ENCODE measurements around the gene KLK11.

KLK11 gene

DNA sequence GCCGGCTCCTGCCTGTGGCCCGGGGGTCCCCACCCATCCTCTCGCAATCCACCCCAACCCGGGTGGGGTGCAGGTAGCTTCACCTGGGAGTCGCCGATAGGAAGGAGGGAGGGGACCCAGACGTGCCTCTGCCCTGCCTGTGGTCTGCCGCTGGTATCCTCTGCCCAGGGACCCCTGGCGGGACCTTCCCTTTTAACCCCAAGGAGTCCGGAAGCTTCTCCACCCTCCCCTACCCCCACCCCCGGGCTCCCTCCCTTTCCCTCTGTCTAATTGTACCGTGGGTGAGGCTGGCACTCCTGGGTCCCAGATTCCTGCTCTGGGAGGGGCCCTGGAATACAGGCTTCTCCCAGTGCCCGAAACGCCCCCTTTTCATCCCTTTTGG is 6.9 kb downstream of the KLK11 start, which contains the start of gene KLK10:
TSS of gene KLK10 (minus strand) at position 166 of the 382 bp plus-strand sequence. CDS start 579 bp downstream, outside the sequence.
- Histone ChIP-seq H3K9ac (ENCODE audit: low read depth in 1 of 2, low read length in 2 of 2) (no peak within 1 kb of the TSS), H3K4me3 (ENCODE audit: low read length in 2 of 2) (peak within 1 kb of the TSS in 1 of 2 donors; percentile 30), H3K36me3 (ENCODE audit: control insufficient read depth in 2 of 2, insufficient read depth in 2 of 2, low read length in 2 of 2) (no peaks in the 10 kb centered on the region), H3K27ac (ENCODE audit: low read depth in 2 of 2, low read length in 2 of 2) (no peak within 1 kb of the TSS), H3K4me1 (ENCODE audit: control insufficient read depth in 2 of 2, insufficient read depth in 2 of 2, low read length in 2 of 2) (peaks cover 0 to 3% of the 10 kb centered on the region in 2 donors), H3K9me3 (ENCODE audit: control insufficient read depth in 2 of 2, low read length in 2 of 2) (no peaks in the 10 kb centered on the region), H3K27me3 (ENCODE audit: control insufficient read depth in 2 of 2, insufficient read depth in 2 of 2, low read length in 2 of 2) (peaks cover 19 to 29% of the 10 kb centered on the region in 2 donors)

DNA sequence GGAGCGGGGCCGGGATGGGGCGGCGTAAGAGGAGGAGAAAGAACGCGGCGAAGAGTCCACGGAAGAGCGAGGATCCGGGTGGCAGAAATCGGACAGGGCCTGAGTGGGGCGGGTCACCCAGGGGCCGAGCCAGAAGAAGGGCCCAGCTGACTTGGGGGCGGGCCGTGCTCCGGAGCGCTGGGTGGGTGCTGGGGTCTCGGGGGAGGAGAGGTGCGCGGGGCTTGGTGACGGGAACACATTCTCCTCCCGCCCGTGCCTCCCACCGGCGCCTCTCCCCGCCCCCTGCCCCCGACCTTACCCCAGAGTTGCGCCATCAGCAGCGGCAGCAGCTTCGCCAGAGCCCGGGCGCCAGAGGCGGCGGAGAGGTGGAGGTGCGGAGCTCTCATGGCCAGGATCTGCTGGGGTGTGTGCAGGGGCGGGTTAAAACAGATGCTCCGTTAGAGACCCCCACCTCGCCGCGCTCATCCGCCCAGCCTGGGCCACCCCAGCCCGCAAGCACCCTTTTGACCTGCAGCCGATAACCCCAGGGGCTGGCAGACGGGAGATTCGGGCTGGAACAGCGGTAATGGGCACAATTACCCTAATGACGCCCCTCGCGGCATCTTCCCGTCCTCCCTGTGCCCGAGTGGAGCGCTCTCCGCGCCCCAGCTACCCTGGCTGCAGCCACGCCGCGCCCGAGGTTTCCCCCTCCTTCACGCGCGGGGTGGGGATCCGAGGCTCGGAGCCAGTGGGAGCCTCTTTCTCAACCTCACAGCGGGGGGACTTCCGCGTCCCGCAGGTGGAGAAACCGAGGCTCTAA is 7.5 kb downstream of the KLK11 start:
- H3K9me3 ChIP-seq (ENCODE audit: control insufficient read depth in 2 of 2, low read length in 2 of 2) = no peaks in the 10 kb centered on the region
- peak overlapping the region in 1 of 2 donors; percentile 30 for H3K4me3 ChIP-seq (ENCODE audit: low read length in 2 of 2)
- H3K36me3 ChIP-seq (ENCODE audit: control insufficient read depth in 2 of 2, insufficient read depth in 2 of 2, low read length in 2 of 2) = no peaks in the 10 kb centered on the region
- peaks cover 0 to 3% of the 10 kb centered on the region in 2 donors for H3K4me1 ChIP-seq (ENCODE audit: control insufficient read depth in 2 of 2, insufficient read depth in 2 of 2, low read length in 2 of 2)
- H3K9ac ChIP-seq (ENCODE audit: low read depth in 1 of 2, low read length in 2 of 2) = no peak overlapping the region
- peaks cover 25 to 29% of the 10 kb centered on the region in 2 donors for H3K27me3 ChIP-seq (ENCODE audit: control insufficient read depth in 2 of 2, insufficient read depth in 2 of 2, low read length in 2 of 2)
- no peak overlapping the region for H3K27ac ChIP-seq (ENCODE audit: low read depth in 2 of 2, low read length in 2 of 2)

DNA sequence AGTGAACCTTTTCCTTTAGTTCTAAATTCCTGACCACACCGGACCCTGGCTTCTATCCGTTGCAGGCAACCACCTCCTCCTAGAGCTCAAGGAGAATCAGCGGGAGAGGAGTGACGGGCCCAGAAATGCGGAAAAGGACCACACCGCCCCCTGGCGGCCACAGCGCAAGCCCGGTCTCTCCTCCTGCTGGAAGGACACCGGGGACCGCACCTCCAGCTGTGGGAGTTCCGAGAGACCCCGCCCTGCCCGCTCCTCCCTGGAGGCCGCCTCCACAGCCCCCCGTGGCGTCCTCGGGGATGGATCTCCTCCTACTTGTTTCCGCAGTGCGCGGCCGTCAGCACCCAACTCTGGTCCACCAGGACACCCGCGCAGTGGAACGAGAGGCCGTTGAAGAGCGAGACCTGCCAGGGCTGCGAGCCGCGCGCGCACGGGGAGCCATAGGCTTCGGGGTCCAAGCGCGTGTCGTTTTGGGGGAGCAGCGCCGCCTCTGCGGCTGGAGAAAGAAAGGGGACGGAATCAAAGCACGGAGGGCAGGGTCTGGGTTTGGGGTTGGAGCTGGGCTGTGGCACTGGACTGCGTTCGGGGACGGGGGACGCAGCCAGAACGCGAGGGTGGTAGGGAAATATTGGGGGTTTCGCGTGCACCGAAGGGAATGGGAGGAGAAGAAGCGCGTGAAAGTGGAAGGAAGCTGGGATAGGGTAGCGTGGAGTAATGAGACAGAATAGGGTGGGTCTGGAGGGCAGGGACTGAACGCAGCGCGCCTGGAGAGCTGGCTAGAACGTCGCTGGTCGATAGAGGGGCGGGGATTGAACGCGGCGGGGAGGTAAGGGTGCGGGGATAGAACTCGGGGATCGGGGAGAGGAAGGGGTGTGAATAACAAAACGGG is 9.4 kb downstream of the KLK11 start:
- Histone ChIP-seq H3K27ac (ENCODE audit: low read depth in 2 of 2, low read length in 2 of 2) (no peak overlapping the region), H3K27me3 (ENCODE audit: control insufficient read depth in 2 of 2, insufficient read depth in 2 of 2, low read length in 2 of 2) (peaks cover 26 to 28% of the 10 kb centered on the region in 2 donors), H3K4me1 (ENCODE audit: control insufficient read depth in 2 of 2, insufficient read depth in 2 of 2, low read length in 2 of 2) (peaks cover 0 to 3% of the 10 kb centered on the region in 2 donors), H3K36me3 (ENCODE audit: control insufficient read depth in 2 of 2, insufficient read depth in 2 of 2, low read length in 2 of 2) (no peaks in the 10 kb centered on the region), H3K4me3 (ENCODE audit: low read length in 2 of 2) (no peak overlapping the region), H3K9ac (ENCODE audit: low read depth in 1 of 2, low read length in 2 of 2) (no peak overlapping the region), H3K9me3 (ENCODE audit: control insufficient read depth in 2 of 2, low read length in 2 of 2) (no peaks in the 10 kb centered on the region)

DNA sequence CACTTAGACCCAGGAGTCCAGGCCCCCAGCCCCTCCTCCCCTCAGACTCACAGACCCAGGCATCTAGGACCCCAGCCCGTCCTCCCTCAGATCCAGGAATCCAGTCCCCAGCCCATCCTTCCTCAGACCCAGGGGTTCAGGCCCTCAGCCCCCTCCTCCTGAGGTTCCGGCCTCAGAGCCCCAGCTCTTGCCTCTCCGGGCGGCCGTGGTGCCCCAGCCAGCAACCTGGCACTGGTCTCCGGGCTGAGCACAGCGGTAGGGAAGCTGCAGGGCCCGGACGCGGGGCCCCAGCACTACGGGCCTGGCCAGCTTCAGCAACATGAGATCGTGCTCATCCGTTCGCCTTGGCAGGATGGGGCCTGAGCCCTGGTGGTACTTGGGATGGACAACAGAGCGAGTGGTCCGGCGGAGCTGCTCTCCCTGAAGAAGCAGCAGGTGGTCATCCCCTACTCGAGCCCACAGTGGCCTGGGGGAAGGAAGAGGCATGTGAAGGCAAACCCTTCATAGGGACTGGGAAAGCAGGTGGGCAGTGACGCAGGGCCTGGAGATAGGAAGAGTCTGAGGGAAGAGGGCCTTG is 10.6 kb downstream of the KLK11 start:
- H3K27ac ChIP-seq (ENCODE audit: low read depth in 2 of 2, low read length in 2 of 2) = no peak overlapping the region
- no peak overlapping the region for H3K9ac ChIP-seq (ENCODE audit: low read depth in 1 of 2, low read length in 2 of 2)
- H3K4me1 ChIP-seq (ENCODE audit: control insufficient read depth in 2 of 2, insufficient read depth in 2 of 2, low read length in 2 of 2) = peaks cover 0 to 3% of the 10 kb centered on the region in 2 donors
- no peaks in the 10 kb centered on the region for H3K9me3 ChIP-seq (ENCODE audit: control insufficient read depth in 2 of 2, low read length in 2 of 2)
- peaks cover 26 to 29% of the 10 kb centered on the region in 2 donors for H3K27me3 ChIP-seq (ENCODE audit: control insufficient read depth in 2 of 2, insufficient read depth in 2 of 2, low read length in 2 of 2)
- H3K4me3 ChIP-seq (ENCODE audit: low read length in 2 of 2) = no peak overlapping the region
- H3K36me3 ChIP-seq (ENCODE audit: control insufficient read depth in 2 of 2, insufficient read depth in 2 of 2, low read length in 2 of 2) = no peaks in the 10 kb centered on the region

GRCh38 chr19:51014242-51014641 is 12.2 kb downstream of the KLK11 start:
- peaks cover 23 to 26% of the 10 kb centered on the region in 2 donors for H3K27me3 ChIP-seq (ENCODE audit: control insufficient read depth in 2 of 2, insufficient read depth in 2 of 2, low read length in 2 of 2)
- H3K4me3 ChIP-seq (ENCODE audit: low read length in 2 of 2) = no peak overlapping the region
- no peaks in the 10 kb centered on the region for H3K9me3 ChIP-seq (ENCODE audit: control insufficient read depth in 2 of 2, low read length in 2 of 2)
- no peak overlapping the region for H3K9ac ChIP-seq (ENCODE audit: low read depth in 1 of 2, low read length in 2 of 2)
- no peaks in the 10 kb centered on the region for H3K36me3 ChIP-seq (ENCODE audit: control insufficient read depth in 2 of 2, insufficient read depth in 2 of 2, low read length in 2 of 2)
- peaks cover 0 to 3% of the 10 kb centered on the region in 2 donors for H3K4me1 ChIP-seq (ENCODE audit: control insufficient read depth in 2 of 2, insufficient read depth in 2 of 2, low read length in 2 of 2)
- H3K27ac ChIP-seq (ENCODE audit: low read depth in 2 of 2, low read length in 2 of 2) = no peak overlapping the region

- no peak overlapping the region for H3K9ac ChIP-seq (ENCODE audit: low read depth in 1 of 2, low read length in 2 of 2)
- no peak overlapping the region for H3K27ac ChIP-seq (ENCODE audit: low read depth in 2 of 2, low read length in 2 of 2)
- H3K4me3 ChIP-seq (ENCODE audit: low read length in 2 of 2) = no peak overlapping the region
- H3K27me3 ChIP-seq (ENCODE audit: control insufficient read depth in 2 of 2, insufficient read depth in 2 of 2, low read length in 2 of 2) = peaks cover 22 to 23% of the 10 kb centered on the region in 2 donors
- H3K9me3 ChIP-seq (ENCODE audit: control insufficient read depth in 2 of 2, low read length in 2 of 2) = no peaks in the 10 kb centered on the region
- no peaks in the 10 kb centered on the region for H3K4me1 ChIP-seq (ENCODE audit: control insufficient read depth in 2 of 2, insufficient read depth in 2 of 2, low read length in 2 of 2)
- no peaks in the 10 kb centered on the region for H3K36me3 ChIP-seq (ENCODE audit: control insufficient read depth in 2 of 2, insufficient read depth in 2 of 2, low read length in 2 of 2)
Observed at GRCh38 chr19:51012661-51013190, 13.7 kb downstream of the KLK11 start.

GRCh38 chr19:51010066-51010795 is 16.2 kb downstream of the KLK11 start:
- Histone ChIP-seq H3K4me1 (ENCODE audit: control insufficient read depth in 2 of 2, insufficient read depth in 2 of 2, low read length in 2 of 2) (no peaks in the 10 kb centered on the region), H3K9me3 (ENCODE audit: control insufficient read depth in 2 of 2, low read length in 2 of 2) (no peaks in the 10 kb centered on the region), H3K27ac (ENCODE audit: low read depth in 2 of 2, low read length in 2 of 2) (no peak overlapping the region), H3K36me3 (ENCODE audit: control insufficient read depth in 2 of 2, insufficient read depth in 2 of 2, low read length in 2 of 2) (no peaks in the 10 kb centered on the region), H3K9ac (ENCODE audit: low read depth in 1 of 2, low read length in 2 of 2) (no peak overlapping the region), H3K4me3 (ENCODE audit: low read length in 2 of 2) (no peak overlapping the region), H3K27me3 (ENCODE audit: control insufficient read depth in 2 of 2, insufficient read depth in 2 of 2, low read length in 2 of 2) (peaks cover 13 to 15% of the 10 kb centered on the region in 2 donors)

DNA sequence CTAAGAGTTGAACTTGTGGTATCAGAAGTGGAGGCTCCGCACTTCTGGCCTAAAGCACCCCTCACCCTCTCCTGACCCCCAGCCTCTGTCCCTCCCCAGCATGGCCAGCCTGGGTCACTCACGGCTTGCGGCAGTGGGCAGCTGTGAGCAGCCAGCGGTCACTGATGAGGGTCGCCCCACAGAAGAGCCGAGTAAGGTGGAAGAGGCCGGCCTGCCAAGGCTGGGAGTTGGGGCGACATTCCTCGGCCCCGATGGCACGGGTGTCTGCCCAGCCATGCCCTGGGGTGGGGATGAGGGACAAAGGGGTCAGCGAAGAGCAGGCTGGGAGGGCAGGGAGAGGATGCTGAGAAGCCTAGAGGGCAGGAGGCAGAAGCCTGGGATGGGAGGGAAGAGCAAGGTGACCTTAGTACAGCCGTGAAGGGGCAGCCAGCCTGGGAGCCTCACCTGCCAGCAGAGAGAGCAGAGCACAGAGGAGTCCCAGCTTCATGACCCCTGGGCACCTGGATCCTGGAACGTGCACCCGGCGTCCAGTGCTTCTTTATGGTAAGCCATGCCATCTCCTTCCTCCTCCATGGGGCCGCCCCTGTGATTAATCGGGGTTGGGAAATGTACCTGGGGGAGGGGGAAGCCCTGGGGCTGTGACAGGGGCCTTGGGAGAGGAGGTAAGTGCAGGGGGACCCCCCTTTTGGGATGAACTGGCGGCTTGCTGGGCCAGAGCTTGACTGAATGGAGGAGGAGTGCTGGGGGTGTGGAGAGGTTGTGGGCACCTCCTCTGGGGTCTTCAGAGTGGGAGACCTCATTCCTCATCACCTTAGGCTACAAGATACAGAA is 17.1 kb downstream of the KLK11 start:
- Histone ChIP-seq H3K4me1 (ENCODE audit: control insufficient read depth in 2 of 2, insufficient read depth in 2 of 2, low read length in 2 of 2) (no peaks in the 10 kb centered on the region), H3K36me3 (ENCODE audit: control insufficient read depth in 2 of 2, insufficient read depth in 2 of 2, low read length in 2 of 2) (no peaks in the 10 kb centered on the region), H3K9me3 (ENCODE audit: control insufficient read depth in 2 of 2, low read length in 2 of 2) (no peaks in the 10 kb centered on the region), H3K4me3 (ENCODE audit: low read length in 2 of 2) (no peak overlapping the region), H3K27ac (ENCODE audit: low read depth in 2 of 2, low read length in 2 of 2) (no peak overlapping the region), H3K27me3 (ENCODE audit: control insufficient read depth in 2 of 2, insufficient read depth in 2 of 2, low read length in 2 of 2) (peaks cover 7% of the 10 kb centered on the region in 2 donors), H3K9ac (ENCODE audit: low read depth in 1 of 2, low read length in 2 of 2) (no peak overlapping the region)

GRCh38 chr19:51007488-51007887 is 18.9 kb downstream of the KLK11 start:
- H3K9ac ChIP-seq (ENCODE audit: low read depth in 1 of 2, low read length in 2 of 2) = no peak overlapping the region
- no peaks in the 10 kb centered on the region for H3K36me3 ChIP-seq (ENCODE audit: control insufficient read depth in 2 of 2, insufficient read depth in 2 of 2, low read length in 2 of 2)
- no peaks in the 10 kb centered on the region for H3K9me3 ChIP-seq (ENCODE audit: control insufficient read depth in 2 of 2, low read length in 2 of 2)
- H3K4me3 ChIP-seq (ENCODE audit: low read length in 2 of 2) = no peak overlapping the region
- H3K4me1 ChIP-seq (ENCODE audit: control insufficient read depth in 2 of 2, insufficient read depth in 2 of 2, low read length in 2 of 2) = no peaks in the 10 kb centered on the region
- peaks cover 2 to 7% of the 10 kb centered on the region in 2 donors for H3K27me3 ChIP-seq (ENCODE audit: control insufficient read depth in 2 of 2, insufficient read depth in 2 of 2, low read length in 2 of 2)
- H3K27ac ChIP-seq (ENCODE audit: low read depth in 2 of 2, low read length in 2 of 2) = no peak overlapping the region
